Stomach (tissue), 4 donors: ENCODE measurements around the gene RFPL4AL1.

Source experiments
- CTCF ChIP-seq, 7 experiments: fragments of 450-650 bp in 4 of 7; fragments of 200-600 bp in 3 of 7; sonication (generic) in 3 of 7; IDR thresholded peaks; one replicate each; pipeline ENCODE4 v1.5.1; 2016 to 2019; ENCODE audit warnings: antibody characterized with exemption in 7 of 7, control low read depth in 2 of 7, mild to moderate bottlenecking in 1 of 7
- POLR2AphosphoS5 ChIP-seq, 3 donors: sonication (generic); formaldehyde crosslinking; IDR thresholded peaks; one replicate each; pipeline ENCODE4 v1.6.1; 2016; ENCODE audit warnings: antibody characterized with exemption in 3 of 3

GRCh38 chr19:55809381-55810058, 40.6 kb downstream of the RFPL4AL1 start:
- TF ChIP-seq CTCF (IDR thresholded peaks at IDR 0.05) (peak in 4 of 7 experiments; percentile 8 to 66 (median 32)), POLR2AphosphoS5 (IDR thresholded peaks at IDR 0.05) (peak in 2 of 3 donors; percentile 7 to 42)
